GM19023 (cell line): Measurements from ENCODE around the gene KCTD17.

ENCODE experiments used
- ATAC-seq: cut with Tn5 transposase; IDR thresholded peaks from one replicate; pipeline ENCODE4 v1.9.1; 2021; ENCODE audit warnings: mild to moderate bottlenecking, moderate library complexity; ENCODE audit not compliant: unreplicated experiment

Gene KCTD17

DNA sequence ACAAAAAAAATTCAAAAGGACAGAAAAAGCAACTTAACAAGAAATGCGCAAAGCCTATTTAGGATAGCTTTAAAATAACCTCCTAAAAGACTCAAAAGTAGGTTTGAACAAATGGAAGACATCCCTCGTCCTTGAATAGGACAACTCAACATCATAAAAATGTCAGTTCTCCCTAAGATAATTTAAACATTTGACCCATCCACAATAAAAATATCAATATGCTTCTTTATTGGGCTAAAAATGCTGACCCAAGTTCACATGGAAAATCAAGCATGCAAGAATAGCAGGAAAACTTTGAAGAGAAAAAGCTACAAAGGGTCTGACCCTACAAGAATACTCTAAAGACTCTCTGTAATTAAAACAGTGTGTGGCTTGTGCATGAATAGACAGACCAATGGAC, 12.1 kb upstream of the KCTD17 start:
- ATAC-seq = no peak

DNA sequence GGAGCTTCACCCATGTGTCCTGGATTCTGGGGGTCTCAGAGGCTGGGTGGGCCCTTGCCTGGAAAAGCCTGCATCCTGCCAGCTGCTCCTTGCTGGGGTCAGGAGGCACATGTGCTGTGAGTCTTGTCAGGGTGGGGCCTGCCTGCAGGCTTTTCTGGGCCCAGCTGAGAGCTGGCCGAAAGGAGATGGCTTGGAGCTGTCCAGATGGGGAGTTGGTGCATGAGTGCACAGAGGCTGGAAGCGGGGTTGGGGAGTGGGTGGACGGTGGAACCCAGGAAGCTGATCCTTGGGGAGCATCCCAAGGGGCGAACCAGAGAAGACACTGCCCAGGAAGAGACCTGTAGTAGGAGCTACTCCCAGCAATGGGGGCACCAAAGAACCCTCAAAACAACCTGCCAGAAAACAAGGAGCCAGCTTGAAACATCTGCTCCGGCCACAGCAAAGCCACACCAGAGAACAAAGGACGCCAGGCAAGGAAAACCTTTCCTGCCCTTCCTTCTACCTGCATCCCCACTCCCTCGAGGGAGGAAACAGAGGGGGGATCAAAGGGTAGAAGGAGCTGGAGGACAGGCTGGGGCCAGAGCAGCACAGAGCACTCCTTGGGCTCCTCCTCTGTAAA, 8.2 kb upstream of the KCTD17 start:
- ATAC-seq = no peak

DNA sequence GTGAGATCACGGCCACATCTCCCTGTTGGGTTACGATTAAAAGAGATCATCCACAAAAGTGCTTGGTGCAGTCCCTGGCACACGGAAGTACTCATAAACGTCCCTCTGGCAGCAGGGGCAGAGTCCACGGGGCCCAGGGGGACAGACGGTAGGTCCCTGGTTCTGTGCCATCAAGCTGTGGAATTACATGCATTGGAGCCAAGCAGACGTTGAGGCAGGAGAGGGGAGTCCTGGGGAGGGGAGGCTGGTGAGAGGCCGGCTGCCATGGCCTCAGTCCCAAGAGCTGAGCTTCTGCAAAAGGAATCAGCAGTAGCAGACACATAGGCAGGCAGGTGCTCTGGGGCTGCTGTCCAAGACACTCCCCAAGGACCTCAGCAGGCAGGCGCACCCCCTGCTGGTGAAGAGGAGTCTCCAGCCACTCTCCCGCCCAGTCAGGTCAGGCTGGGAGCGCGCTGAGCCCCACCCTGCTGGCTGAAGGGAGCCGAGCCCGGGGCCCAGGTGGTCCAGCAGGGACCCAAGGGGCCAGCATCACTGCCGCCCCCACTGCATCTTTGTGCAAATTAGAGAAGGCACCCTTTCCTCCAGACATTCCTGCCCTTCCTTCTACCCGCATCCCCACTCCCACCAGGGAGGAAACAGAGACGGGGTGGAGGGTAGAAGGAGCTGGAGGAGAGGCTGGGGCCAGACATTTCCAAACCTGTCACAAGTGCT, 7.6 kb upstream of the KCTD17 start:
- no peak for ATAC-seq

DNA sequence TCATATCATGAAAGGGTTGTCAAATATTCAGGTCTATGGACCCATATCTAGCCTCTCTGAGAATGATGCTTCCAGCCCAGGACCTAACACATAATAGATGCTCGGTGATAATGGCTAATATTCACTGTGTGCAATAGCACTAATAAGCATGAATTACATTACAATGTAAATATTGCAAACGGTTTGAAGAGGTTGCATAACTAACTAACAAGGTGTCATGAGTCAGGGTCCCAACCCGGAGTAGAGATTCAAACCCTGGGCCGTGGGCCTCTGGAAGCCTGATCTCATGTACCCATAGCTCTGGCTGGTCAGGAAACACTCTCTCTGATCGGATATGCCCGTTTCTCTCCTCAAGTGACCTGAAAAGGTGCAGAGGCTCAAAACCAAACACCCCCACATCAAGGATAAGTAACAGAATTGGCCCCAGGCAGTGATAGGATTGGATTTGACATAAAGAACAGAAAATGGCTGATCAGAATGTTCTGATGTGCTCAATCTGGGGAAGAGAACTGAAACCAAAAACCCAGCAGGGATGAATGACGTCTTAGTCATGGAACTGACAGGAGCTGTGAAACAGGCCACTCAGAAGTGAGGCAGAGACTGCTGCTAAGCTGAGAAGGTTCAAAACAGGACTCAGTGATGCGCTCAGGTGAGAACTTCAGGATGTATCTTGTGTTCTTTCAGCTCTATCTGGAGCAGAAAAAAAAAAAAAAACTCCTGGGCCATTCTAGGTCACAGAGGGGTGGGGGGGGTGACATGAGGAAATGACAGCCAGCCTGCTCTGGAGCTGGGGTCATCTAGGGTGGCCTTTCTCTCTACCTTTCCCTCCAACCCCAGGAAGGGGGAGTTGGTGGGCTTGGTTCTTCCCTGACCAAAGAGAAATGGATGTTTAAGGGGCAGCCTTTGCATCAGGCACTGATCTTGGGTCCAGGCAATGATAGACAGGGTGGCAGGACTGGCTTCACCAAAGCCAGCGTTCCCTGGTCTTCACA, 6.6 kb upstream of the KCTD17 start:
- ATAC-seq = no peak

DNA sequence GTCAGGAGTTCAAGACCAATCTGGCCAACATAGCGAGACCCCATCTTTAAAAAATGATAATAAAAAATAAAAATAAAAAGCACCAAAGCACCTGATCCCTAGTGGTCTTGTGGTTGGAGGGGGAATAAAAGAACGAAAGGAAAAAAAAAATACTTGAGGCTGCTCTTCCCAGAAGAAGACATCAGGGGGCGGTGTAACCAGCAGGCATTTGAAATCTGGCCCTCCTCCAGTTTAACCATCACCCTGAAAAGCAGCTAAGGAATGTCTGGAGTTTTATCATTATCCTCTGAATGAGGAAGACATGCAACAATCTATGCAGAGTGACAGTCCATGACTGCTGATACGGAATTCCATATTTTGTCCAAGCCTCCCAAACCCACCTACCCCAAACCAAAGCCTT, 5.6 kb upstream of the KCTD17 start:
- ATAC-seq = no peak

DNA sequence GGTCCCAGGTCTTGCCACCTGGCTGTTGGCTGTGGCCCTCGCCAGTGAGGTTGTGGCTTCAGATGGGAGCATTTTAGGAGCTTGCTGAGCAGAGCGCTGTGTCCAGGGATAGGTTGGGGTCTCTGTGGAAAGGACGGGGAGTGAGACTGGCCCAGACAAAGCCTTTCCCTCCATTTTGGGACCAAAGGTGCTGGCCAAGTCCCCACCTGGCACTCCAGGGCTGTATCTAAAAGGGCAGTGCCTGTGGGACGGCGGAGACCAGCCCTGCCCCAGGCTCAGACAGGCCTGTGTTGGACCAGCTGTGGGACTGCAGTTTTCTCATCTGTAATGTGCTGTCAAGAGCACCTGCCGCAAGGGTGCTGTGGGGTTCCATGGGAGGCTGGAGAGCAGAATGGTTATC, 5.0 kb upstream of the KCTD17 start:
- no peak for ATAC-seq

DNA sequence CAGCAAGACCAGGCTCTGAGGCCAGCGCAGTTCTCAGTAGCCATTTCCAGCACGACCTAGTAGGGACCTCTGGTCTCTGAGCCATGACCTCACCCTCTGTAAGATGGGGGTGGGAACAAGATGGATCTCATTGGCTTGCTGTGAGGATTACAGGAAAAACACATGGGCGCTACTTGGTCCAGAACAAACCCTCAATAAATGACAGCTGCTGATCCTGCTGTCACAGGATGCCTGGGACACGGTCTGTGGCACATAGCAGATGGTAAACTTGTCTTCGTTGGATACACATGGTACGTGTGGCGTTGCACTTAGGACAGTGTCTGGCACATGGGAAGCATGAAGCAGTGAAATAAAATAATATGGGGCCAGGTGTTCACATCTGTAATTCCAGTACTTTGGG, 4.5 kb upstream of the KCTD17 start:
- ATAC-seq = no peak

DNA sequence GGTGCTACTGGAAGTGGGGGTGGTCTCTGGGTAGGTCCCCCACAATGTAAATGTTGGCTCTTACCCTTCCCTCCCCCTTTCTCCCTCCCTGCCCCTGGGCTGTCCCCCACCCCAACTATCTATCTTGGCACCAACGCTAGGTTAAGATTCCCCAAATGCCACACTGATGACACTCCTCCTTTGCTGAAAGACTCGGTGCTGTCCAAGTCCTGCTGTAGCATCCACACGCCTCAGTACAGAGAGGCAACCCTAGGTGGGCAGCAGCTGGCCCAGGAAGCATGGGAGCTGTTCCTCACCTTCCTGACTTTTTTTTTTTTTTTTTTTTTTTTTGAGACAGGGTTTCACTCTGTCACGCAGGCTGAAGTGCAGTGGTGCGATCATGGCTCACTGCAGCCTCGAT, 3.4 kb upstream of the KCTD17 start:
- ATAC-seq = no peak

DNA sequence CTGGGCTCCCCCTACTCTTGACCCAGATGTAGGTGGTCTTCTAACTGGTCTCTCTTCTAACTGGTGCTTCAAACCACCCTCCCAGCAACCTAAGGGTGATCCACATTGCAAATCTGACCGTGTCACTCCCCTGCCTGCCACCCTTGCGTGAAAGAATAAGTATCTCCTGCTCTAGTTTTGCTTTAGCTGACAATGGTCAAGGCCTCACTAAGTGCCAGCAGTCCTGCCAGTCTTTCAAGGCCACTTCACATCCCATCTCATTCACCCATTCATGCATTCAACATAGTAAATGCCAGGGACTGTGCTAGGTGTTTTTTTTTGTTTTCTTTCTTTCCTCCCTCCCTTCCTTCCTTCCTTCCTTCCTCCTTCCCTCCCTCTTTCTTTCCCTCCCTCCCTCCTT, 2.3 kb upstream of the KCTD17 start:
- ATAC-seq = no peak

DNA sequence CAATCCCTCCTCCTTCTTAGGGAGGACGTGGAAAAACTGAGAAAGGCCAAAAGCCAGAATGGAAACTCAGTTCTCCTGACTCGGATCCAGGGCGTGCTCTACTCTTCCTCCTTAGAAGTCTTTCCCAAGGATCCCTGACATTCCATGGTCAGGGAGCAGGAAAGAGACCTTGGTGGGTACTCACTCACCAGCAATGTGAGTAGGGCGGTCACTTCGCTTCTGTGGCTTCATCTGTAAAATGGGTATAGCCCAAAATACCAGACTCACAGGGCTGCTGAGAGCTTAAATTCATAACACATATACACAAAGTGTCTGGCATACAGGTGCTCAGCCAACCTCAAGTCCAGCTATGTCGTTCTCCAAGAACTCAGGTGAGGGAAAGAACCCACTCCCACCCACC, 629 bp upstream of the KCTD17 start:
- no peak for ATAC-seq

DNA sequence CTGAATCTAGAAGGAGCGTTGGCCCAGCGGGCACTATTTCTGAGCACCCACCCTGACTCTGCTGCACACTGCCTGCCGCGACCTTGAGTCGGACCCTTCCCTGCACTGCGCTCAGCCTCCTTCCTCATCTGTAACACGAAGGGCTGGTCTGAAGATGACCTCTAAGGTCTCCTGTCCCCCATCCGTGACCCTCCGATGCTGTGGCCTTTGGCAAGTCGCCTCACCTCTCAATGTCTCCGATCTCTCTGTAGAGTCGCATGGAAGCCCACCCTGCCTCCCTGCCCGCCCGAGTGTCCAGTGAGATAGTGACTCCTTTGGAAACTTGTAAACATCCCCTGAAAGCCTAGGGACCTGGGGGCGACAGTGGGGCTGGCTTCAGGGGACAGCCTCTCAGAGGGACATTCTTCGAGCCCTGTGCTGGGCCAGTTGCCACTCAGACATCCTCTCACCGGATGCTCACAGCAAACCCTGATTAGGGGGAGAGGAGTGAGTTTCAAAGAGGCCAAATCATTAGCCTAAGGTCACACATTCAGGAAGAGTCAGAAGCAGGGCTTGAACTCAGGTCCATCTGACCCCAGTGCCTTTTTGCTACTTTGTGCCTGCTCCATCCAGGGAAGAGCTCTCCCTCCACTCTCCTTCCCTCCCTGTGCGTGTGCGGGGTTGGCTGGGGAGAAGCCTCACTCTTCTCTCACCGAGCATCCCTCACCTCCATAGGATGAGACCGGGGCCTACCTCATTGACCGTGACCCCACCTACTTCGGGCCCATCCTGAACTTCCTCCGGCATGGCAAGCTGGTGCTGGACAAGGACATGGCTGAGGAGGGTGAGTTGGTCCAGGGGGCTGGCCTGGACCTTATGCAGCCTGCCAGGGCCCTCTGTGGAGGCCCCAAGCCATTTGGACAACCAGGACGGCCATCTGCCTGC, 1.1 kb downstream of the KCTD17 start:
- ATAC-seq = no peak

DNA sequence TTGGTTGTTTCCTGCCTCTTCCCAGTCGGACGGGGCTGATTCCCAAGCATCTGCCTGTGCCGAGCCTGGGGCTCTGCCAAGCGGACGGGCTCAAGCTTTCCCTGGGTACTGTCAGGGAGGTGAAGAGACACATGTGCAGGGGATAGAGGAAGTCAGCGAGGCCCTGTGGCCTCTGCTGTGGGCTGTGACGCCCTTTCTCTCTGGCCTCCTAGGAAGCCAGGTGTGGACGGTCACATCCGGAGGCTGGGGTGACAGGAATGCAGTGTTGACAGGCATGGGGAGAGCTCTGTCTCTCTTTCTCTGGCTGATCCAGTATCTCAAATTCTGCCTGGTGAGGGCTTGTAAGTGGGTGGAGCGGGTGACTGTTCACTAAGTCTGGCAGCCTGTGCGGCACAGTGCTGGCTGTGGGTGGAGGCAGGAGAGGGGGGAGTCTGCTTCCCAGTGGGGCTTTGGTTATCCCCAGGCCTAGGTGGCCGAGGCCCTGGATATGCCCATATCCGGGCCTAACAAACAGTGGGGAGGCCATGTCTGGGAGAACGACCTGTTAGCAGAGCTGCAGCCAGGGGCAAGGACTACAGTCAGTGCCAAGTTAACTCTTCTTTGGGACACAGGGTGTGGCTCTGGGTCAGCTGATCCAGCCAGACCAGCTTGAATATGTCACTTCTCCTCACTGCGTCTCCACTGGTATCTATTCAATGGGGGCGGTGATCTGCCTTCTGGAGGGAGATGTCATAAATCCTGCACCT, 1.9 kb downstream of the KCTD17 start:
- ATAC-seq = no peak

DNA sequence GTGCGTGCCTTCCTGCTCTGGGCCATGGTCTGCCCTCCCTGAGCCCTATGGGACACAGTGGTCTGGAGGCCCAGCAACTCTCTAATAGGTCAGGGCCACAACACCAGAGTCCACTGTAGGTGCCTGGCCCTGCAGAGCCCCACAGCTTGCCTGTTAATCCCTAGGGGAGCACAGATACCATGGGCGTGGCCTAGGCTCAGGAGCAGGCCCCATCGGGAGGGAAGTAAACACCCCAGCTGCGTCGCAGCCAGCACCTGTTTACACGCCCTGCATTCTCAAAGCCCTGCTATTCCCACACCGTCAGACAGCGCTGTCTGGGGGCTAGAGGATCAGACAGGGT, 2.5 kb downstream of the KCTD17 start:
- ATAC-seq = no peak

DNA sequence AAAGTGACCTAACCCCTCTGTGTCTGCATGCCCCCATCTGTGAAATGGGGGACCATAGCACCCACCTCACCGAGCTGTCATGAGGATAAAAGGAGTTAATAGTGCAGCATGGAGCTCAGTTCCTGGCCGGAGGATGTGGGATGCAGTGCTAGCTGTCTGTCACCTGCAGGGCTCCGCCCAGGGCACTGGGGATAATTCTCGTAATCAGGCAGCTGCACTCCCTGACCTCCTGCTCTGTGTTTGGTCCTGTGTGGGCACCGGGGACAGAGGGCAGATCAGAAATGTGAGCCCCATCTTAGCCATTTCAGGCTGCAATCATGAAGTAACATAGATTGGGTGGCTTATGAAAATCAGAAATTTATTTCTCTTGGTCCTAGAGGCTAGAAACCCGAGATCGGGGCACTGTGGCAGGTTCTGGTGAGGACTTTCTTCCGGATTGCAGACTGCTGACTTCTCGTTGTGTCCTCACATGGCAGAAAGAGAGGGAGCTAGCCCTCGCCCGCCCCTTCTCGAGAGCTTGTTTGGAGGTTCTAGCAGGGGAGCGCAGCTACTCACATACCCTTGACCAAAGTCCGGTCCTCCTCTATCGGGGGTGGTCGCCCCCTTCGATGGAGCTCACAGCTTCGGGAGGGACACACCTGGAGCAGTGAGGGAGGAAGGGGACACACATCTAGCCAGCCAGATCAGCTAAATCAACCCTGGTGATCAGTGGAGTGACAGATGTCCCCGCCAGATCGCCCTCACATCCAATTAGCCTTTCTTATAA, 3.2 kb downstream of the KCTD17 start:
- ATAC-seq = no peak

DNA sequence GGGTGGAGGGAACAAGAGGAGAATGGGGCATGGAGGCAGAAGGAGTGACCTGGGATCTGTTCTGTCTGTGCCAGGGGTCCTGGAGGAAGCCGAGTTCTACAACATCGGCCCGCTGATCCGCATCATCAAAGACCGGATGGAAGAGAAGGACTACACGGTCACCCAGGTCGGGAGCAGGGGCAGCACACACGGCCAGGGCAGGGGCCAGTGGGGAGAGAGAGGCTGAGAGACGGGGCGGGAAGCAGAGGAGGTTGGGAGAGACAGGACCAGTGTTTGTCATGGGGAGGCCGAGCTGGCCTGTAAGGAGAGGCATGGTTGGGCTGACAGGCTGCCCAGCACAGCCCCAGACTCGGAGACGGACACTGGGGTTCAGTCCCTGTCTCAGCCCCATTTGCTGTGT, 4.7 kb downstream of the KCTD17 start:
- ATAC-seq = no peak

DNA sequence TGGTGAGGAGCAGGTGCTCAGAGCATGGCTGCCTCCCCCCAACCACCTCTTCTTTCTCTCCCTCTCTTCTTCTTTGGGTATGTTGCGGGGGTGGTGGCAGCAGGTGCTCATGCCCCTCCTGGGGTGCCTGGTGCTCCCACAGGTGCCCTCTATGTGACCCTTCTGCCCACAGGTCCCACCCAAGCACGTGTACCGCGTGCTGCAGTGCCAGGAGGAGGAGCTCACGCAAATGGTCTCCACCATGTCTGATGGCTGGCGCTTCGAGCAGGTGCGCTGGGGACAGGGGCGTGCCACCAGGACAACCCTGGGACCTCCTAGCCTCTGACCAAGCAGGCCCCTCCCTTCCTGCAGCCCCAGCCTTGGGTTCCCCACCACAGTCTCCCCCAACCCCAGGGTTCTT, 5.7 kb downstream of the KCTD17 start:
- no peak for ATAC-seq

DNA sequence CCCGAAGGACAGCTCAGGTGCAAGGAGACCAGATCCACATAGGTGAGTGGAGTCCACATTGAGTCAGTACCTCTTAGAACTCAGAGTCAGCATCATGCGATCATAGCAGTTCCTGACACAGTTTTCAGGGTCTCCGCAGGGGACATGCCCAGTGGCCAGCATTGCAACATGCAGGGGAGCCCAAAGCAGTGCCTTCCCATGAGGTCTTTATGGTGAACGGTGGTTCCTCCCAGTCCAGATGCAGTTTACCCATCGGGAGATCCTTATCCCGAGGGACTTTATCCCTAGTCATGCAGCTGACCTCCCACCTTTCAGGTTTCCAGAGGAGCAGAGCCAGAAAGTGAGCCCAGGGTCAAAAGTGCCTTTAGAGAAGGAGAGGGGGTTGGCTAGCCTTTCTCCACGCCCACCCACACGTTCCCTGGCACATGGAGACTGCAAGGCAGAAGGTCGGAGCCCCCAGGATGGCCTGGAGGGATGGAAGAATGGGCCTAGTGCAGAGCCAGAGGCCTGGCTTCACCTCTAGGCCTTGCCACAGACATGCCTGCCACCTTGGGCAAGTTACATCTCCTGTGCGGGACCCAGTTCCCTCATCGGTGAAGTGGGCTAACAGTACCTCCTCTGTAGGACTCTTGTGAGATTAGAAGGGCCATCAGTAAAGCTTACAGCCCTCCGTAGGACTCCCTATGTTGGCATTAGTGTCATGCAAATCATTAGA, 6.4 kb downstream of the KCTD17 start:
- no peak for ATAC-seq

DNA sequence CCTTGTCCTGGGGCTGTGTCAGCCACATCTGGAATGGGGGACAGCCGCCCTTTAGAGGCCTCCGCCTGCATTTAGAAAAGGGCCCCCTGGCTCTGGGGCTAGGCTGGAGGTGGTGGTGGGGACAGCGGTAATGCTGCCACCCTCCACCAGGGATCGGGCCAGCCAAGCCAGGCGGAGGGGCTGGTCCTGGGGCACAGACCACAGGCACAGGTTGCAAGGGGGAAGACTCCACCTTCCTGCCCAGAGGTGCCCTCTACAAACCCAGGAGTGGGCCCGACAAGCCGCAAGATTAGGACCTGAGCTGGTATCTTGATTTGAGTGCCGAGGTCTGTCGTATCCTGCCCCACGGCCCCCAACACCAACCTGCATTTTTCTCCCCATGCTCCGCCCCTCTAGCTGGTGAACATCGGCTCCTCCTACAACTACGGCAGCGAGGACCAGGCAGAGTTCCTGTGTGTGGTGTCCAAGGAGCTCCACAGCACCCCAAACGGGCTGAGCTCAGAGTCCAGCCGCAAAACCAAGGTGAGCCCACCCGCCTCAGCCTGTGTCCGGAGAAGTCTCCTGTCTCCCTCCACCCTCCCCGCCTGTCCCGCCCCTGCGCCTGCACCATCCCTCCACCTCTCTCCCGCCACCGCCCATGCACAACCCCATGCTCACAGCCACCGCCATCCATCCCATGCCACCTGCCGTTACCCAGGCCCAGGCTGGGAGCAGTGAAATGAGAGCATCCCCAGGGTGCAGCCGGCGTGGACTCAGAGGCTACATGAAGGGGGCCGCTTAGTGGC, 7.6 kb downstream of the KCTD17 start:
- ATAC-seq = no peak
